Endothelial cell of umbilical vein (primary cell): ENCODE data around the gene CADPS. TPM values are rescaled to one million over a fixed set of nuclear protein-coding genes. Genes with fewer than 3 reads are reported as not detected.

ENCODE experiments used
- BruUV-seq: library from RNA; stranded (reverse); fragments of 400-500 nt; replicated peaks from 2 replicates; lab custom pipeline; 2021; lab: Mats Ljungman, UMichigan
- CTCF ChIA-PET: fragments of 300-600, 350-600 bp; sonication (Branson Sonifier 250); formaldehyde crosslinking; loops from one replicate; lab custom pipeline; 2021; ENCODE audit warnings: antibody characterized with exemption, inconsistent platforms; lab: Charles Lee
- POLR2A ChIA-PET: fragments of 300-600, 350-600 bp; sonication (Branson Sonifier 250); formaldehyde crosslinking; loops from one replicate; lab custom pipeline; 2021; ENCODE audit warnings: antibody characterized with exemption, inconsistent platforms; lab: Charles Lee
- DNase-seq: peaks from one replicate; pipeline ENCODE4 v3.0.0-alpha.2; 2011; ENCODE audit warnings: low read depth, low spot score
- FAIRE-seq: peaks from 2 replicates; lab custom pipeline; 2011; peaks lifted over from hg19 to GRCh38; lab: Jason Lieb, UNC
- H2AFZ ChIP-seq: 2 replicates; pipeline ENCODE4 v1.6.0; 2012; ENCODE audit warnings: low read depth, low read length, control low read depth, inconsistent platforms
- H3K27ac ChIP-seq: 2 replicates; pipeline ENCODE4 v1.5.1; 2011; ENCODE audit warnings: low read depth, mild to moderate bottlenecking, control low read depth, low read length, moderate library complexity; ENCODE audit not compliant: insufficient read depth
- H3K27me3 ChIP-seq, 2 experiments: 2 replicates each; pipeline versions ENCODE4 v1.6.0 to v1.6.1; 2011; ENCODE audit warnings: low read length in 2 of 2, mixed read lengths in 1 of 2; ENCODE audit not compliant: control insufficient read depth in 2 of 2, insufficient read depth in 2 of 2
- H3K36me3 ChIP-seq, 2 experiments: 2 replicates in 1 of 2; 3 replicates in 1 of 2; pipeline ENCODE4 v1.5.1; 2011; ENCODE audit warnings: low read length in 2 of 2, mild to moderate bottlenecking in 1 of 2, moderate library complexity in 1 of 2; ENCODE audit not compliant: control insufficient read depth in 2 of 2, insufficient read depth in 2 of 2; ENCODE audit errors: extremely low read depth in 1 of 2
- H3K4me1 ChIP-seq: 3 replicates; pipeline ENCODE4 v1.5.1; 2011; ENCODE audit warnings: mild to moderate bottlenecking, low read length; ENCODE audit not compliant: control insufficient read depth, insufficient read depth; ENCODE audit errors: extremely low read depth
- H3K4me2 ChIP-seq: 2 replicates; pipeline ENCODE4 v1.6.1; 2011; ENCODE audit warnings: low read length, control low read depth, mixed read lengths; ENCODE audit not compliant: insufficient read depth
- H3K4me3 ChIP-seq, 3 experiments: fragments of 200-600 bp in 1 of 3; sonication (generic), shearing (Covaris generic) in 1 of 3; replicated peaks in 1 of 3; 2 replicates each; pipeline ENCODE4 v1.5.1; 2011 to 2016; ENCODE audit warnings: control low read depth in 3 of 3, low read length in 3 of 3, mild to moderate bottlenecking in 2 of 3, inconsistent platforms in 1 of 3, low read depth in 1 of 3, moderate library complexity in 1 of 3; ENCODE audit not compliant: insufficient read depth in 1 of 3
- H3K79me2 ChIP-seq: 2 replicates; pipeline ENCODE4 v1.6.0; 2012; ENCODE audit warnings: low read length, inconsistent platforms; ENCODE audit not compliant: control insufficient read depth, insufficient read depth
- H3K9ac ChIP-seq: replicated peaks from 2 replicates; pipeline ENCODE3; 2011; ENCODE audit warnings: low read length, control low read depth; ENCODE audit not compliant: insufficient read depth; ENCODE audit errors: extremely low read depth
- H3K9me1 ChIP-seq: replicated peaks from 3 replicates; pipeline ENCODE4 v1.6.0; 2011; ENCODE audit warnings: mild to moderate bottlenecking, low read length; ENCODE audit not compliant: control insufficient read depth, insufficient read depth; ENCODE audit errors: extremely low read depth
- H3K9me3 ChIP-seq: replicated peaks from 2 replicates; pipeline ENCODE4 v1.5.1; 2012; ENCODE audit warnings: low read length, inconsistent platforms; ENCODE audit not compliant: control insufficient read depth, insufficient read depth
- H4K20me1 ChIP-seq: replicated peaks from 2 replicates; pipeline ENCODE3; 2011; ENCODE audit warnings: mild to moderate bottlenecking, low read length; ENCODE audit not compliant: control insufficient read depth, insufficient read depth; ENCODE audit errors: extremely low read depth
- EZH2 ChIP-seq: IDR thresholded peaks from 2 replicates; pipeline ENCODE4 v1.6.1; 2012; ENCODE audit warnings: borderline replicate concordance, low read depth, mild to moderate bottlenecking, moderate library complexity, low read length, inconsistent platforms; ENCODE audit not compliant: severe bottlenecking
- JUN ChIP-seq: IDR thresholded peaks from 2 replicates; pipeline ENCODE4 v1.6.1; 2011; ENCODE audit warnings: borderline replicate concordance, low read depth; ENCODE audit not compliant: insufficient read length, insufficient read depth
- MYC ChIP-seq: IDR thresholded peaks from one replicate; pipeline ENCODE4 v1.6.1; 2011; ENCODE audit warnings: mild to moderate bottlenecking, low read depth, low read length
- POLR2A ChIP-seq: IDR thresholded peaks from 2 replicates; pipeline ENCODE4 v1.6.1; 2012; ENCODE audit warnings: low read depth, mild to moderate bottlenecking, control low read depth, low read length
- POLR2AphosphoS5 ChIP-seq: IDR thresholded peaks from 2 replicates; pipeline ENCODE4 v1.6.1; 2012; ENCODE audit warnings: low read depth, mild to moderate bottlenecking, control low read depth, low read length, moderate library complexity; ENCODE audit not compliant: insufficient read depth
- dilution Hi-C: fragments of 300-500 bp; cut with MboI; formaldehyde crosslinking; loops from one replicate; pipeline ENCODE4 v1.15.0; 2019; ENCODE audit warnings: low sequenced_read_pairs; ENCODE audit not compliant: extremely low pct_ligation_motif_present
- intact Hi-C: fragments of 100-400 bp; cut with micrococcal nuclease; formaldehyde crosslinking; loops from one replicate; pipeline ENCODE4 v1.10.0; 2022
- polyA plus RNA-seq, 4 experiments: library from polyadenylated mRNA; depleted of rRNA in 3 of 4; stranded (reverse) in 3 of 4; unstranded in 1 of 4; fragments of >200 nt; gene quantifications; 2 replicates each; pipeline versions ENCODE4 v1.2.1 to v1.2.3, GENCODE V29; 2011 to 2012; ENCODE audit warnings: missing spikeins in 1 of 4
- total RNA-seq: library from RNA; stranded (reverse); gene quantifications from 2 replicates; pipeline ENCODE4 v1.2.3, GENCODE V29; 2021
- TF ChIP-seq, protein P1 (sequence below), 2 donors: IDR thresholded peaks; 1 replicate in 1 of 2; 2 replicates in 1 of 2; pipeline ENCODE4 v1.5.1; 2011; ENCODE audit warnings: low read length in 2 of 2, mild to moderate bottlenecking in 2 of 2, moderate library complexity in 2 of 2, control low read depth in 1 of 2, inconsistent platforms in 1 of 2, low read depth in 1 of 2; ENCODE audit not compliant: insufficient read depth in 1 of 2; ENCODE audit errors: extremely low read depth in 1 of 2

CADPS gene
- total and polyA plus RNA-seq, 2 donors (not counting 3 experiments of a cell fraction or from before 2014, with no cell fraction given): not detected

DNA sequence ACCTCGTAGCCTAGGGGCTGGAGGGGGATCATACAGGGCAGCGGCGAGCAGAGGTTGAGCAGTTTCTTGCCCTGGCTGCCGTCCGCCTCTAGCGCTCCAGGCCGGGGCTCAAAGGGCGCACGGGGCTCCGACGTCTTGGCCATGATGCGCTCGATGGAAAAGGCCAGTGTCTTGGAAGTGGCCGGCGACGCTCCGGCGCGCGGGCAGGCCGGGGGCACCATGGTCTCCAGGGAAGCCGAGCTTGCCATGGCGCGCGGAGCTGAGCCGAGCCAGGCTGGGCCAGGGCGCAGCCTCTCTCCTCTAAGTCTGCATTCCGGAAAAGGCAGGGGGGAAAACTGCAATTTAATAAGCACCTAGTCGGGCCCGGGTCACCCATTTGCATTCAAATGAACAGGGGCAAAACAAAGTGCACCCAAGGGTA, 502.6 kb downstream of the CADPS start:
- peaks cover 87 to 99% of the 10 kb centered on the region in 2 experiments for H3K27me3 ChIP-seq
- BruUV-seq: no TSS peak
- intact Hi-C loops (no loop called here), dilution Hi-C loops (no loop called here)
- no peaks in the 10 kb centered on the region for H3K9me3 ChIP-seq
- H3K36me3 ChIP-seq: no peaks in the 10 kb centered on the region
- no peaks in the 10 kb centered on the region for H4K20me1 ChIP-seq
- DNase-seq: no peak
- POLR2A ChIA-PET: no interaction called here
- no peak for FAIRE-seq
- no peak overlapping the region for H3K27ac ChIP-seq
- no peak overlapping the region for H3K4me3 ChIP-seq
- H2AFZ ChIP-seq: no peak overlapping the region
- H3K9ac ChIP-seq: no peak overlapping the region
- TF ChIP-seq JUN (no peak), POLR2AphosphoS5 (no peak), POLR2A (no peak), EZH2 (peak; percentile 44), MYC (no peak)
- TF ChIP-seq, protein P1, sequence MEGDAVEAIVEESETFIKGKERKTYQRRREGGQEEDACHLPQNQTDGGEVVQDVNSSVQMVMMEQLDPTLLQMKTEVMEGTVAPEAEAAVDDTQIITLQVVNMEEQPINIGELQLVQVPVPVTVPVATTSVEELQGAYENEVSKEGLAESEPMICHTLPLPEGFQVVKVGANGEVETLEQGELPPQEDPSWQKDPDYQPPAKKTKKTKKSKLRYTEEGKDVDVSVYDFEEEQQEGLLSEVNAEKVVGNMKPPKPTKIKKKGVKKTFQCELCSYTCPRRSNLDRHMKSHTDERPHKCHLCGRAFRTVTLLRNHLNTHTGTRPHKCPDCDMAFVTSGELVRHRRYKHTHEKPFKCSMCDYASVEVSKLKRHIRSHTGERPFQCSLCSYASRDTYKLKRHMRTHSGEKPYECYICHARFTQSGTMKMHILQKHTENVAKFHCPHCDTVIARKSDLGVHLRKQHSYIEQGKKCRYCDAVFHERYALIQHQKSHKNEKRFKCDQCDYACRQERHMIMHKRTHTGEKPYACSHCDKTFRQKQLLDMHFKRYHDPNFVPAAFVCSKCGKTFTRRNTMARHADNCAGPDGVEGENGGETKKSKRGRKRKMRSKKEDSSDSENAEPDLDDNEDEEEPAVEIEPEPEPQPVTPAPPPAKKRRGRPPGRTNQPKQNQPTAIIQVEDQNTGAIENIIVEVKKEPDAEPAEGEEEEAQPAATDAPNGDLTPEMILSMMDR (IDR thresholded peaks at IDR 0.05; ENCODE audit: extremely low read depth in 1 of 2, insufficient read depth in 1 of 2, low read depth in 1 of 2, low read length in 2 of 2): no peak
- CTCF ChIA-PET: no interaction called here
- H3K4me1 ChIP-seq: no peaks in the 10 kb centered on the region
- H3K9me1 ChIP-seq: no peaks in the 10 kb centered on the region
- no peaks in the 10 kb centered on the region for H3K79me2 ChIP-seq
- H3K4me2 ChIP-seq: no peak overlapping the region
